HCT116 (cell line): ENCODE measurements around the gene PSPC1.

ENCODE experiments used
- CTCF ChIP-seq, 3 experiments: fragments of 200-600 bp in 1 of 3; sonication (generic) in 1 of 3; IDR thresholded peaks in 2 of 3; conservative IDR thresholded peaks in 1 of 3; 2 replicates each; pipeline ENCODE4 v1.5.1; 2012 to 2017; ENCODE audit warnings: low read depth in 2 of 3, low read length in 2 of 3, antibody characterized with exemption in 1 of 3, borderline replicate concordance in 1 of 3, control low read depth in 1 of 3, mild to moderate bottlenecking in 1 of 3, mixed read lengths in 1 of 3, mixed run types in 1 of 3, moderate library complexity in 1 of 3; ENCODE audit not compliant: insufficient read depth in 1 of 3
- EZH2 ChIP-seq: fragments of 200-600 bp; sonication (generic); IDR thresholded peaks from 2 replicates; pipeline ENCODE4 v1.6.1; 2017; ENCODE audit warnings: antibody characterized with exemption, mixed run types
- EZH2phosphoT487 ChIP-seq: fragments of 200-600 bp; IDR thresholded peaks from 2 replicates; pipeline ENCODE4 v1.6.1; 2018; ENCODE audit warnings: antibody characterized with exemption, borderline replicate concordance
- POLR2A ChIP-seq: IDR thresholded peaks from 2 replicates; pipeline ENCODE4 v1.7.0; 2011; ENCODE audit warnings: borderline replicate concordance; ENCODE audit not compliant: insufficient read depth, insufficient read length; ENCODE audit errors: extremely low read depth
- SIN3A ChIP-seq: IDR thresholded peaks from 2 replicates; pipeline ENCODE4 v1.6.1; 2012; ENCODE audit warnings: low read depth

DNA sequence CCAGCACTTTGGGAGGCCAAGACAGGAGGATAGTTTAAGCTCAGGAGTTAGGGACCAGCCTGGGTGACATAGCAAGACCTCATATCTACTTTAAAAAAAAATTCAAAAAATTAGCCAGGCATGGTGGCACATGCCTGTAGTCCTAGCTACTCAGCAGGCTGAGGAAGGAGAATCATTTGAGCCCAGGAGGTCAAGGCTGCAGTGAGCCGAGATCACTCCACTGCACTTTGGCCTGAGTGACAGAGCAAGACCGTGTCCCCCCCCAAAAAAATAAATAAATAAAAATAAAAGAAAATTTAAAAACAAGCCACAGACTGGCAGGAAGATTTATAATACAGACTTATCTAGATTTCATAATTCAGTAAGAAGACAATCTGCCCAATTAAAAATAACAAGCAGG lies 14.8 kb downstream of the PSPC1 start:
- no peak for TF ChIP-seq CTCF (IDR thresholded peaks at IDR 0.05 in 2 of 3, conservative IDR thresholded peaks at IDR 0.05 in 1 of 3; ENCODE audit: borderline replicate concordance in 1 of 3, insufficient read depth in 1 of 3, low read depth in 2 of 3, low read length in 2 of 3)
- TF ChIP-seq POLR2A: no peak
- TF ChIP-seq EZH2: no peak
- no peak for TF ChIP-seq SIN3A
- TF ChIP-seq EZH2phosphoT487: no peak
